NCI-H748 (cell line): ENCODE data around the gene GLCE.

ENCODE experiments used
- DNase-seq: peaks from one replicate; lab custom pipeline; 2025; ENCODE audit not compliant: unreplicated experiment; lab: John Stamatoyannopoulos, UW

Gene GLCE

DNA sequence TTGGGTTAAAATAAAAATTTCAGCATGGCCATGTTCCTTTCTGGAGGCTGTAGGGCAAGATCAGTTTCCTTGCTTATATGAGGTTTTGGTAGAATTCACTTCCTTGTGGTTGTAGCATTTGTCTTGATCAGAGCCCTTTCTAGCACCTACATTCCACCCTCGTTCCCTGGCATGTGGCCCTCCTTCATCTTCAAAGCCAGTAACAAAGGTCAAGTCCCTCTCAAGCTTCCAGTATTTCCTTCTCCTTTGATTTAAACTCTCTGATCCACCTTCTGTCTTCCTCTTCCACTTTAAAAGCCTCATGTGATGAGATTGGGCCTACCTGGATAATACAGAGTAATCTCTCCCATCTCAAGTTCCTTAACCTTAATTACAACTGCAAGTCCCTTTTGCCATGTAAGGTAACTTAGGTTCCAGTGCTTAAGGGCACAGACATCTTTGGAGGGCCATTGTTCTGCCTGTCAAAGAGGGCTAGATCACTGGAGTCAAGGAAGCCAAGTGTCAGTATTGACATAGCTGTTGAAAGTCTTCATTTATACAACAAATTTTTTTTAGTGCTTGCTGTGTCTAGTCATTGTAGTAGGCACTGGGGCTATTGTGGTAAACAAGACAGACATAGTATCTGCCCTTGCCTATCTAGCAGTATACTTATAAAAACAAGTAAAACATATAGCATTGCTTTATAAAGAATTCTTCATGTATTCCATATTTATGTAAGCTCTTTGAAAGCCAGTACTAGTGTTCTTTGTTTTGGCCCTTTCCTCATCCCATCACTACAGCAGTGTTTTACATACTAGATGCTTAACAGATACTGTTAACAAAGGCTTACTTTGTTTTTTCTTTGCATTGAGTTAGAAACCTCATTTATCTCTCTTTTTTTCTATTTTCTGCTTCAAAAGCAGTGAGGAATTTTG lies 40.7 kb downstream of the GLCE start:
- no peak for DNase-seq

DNA sequence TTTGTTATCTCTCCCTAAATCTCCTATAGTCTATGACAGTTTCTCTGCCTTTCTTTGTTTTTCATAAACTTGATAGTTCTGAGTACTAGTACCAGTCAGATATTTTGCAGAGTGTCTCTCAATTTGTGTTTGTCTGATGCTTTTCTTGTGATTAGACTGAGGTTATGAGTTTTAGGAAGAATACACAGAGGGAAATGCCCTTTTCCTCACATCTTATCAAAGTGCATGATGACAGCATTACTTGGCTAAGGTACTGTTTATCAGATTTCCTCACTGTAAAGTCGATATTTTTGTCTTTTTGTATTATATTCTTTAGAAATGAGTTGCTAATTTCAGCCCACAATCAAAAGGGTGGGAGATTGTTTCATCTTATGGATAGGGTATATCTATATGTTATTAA lies 45.6 kb downstream of the GLCE start:
- no peak for DNase-seq

DNA sequence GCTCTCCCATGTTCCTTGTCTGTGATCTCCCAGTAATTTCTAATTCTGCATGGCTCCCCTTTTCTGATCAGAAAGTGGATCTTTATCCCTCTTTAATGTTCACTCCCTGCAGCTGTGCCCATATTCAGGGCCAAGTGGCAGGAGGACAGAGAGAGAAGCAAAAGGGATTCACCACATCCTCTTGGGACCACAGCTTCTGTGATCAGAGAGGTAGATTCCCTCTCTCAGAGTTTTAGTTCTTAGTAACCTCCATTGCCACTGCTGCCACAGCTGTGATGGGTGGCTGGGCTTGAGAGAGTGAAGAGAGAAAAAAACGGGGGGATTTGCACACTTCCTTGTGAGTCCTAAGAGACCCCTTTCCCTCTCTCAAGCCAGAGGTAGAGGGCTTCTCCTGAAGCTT lies 49.2 kb downstream of the GLCE start:
- DNase-seq, result no peak

DNA sequence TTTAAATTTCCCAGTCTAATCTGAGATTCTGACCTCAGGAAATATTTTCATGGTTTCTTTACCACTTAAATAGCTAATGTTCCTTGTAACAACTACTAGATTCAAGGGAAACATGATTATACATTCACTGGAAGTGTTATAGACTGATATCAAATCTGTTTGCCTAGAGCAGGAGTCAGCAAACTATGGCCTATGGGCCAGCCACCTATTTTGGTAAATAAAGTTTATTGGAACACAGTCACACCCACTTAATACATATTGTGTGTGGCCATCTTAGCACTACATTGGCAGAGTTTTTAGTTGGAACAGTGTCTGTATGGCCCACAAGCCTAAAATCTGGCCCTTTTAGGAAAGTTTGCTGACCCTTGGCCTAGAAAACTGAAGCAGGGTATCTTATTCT lies 50.1 kb downstream of the GLCE start:
- no peak for DNase-seq

DNA sequence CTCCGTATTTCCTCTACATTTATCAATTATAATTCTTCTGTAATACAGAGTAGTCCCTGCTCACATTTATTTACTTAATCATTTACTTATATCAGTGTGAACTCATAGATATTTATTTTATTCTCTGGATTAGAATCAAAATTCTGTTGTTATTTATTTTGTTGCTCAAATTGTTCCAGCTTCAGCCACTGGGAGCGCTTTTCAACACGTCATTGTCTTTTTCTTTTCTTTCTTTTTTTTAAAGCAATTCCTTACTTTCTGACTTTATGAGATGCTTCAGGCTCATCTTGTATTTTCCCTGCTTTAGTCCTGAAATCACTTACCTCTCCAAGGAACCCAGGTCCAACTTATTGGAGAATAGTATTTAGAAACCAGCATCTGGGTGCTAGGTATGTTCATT lies 53.4 kb downstream of the GLCE start:
- DNase-seq, result no peak

DNA sequence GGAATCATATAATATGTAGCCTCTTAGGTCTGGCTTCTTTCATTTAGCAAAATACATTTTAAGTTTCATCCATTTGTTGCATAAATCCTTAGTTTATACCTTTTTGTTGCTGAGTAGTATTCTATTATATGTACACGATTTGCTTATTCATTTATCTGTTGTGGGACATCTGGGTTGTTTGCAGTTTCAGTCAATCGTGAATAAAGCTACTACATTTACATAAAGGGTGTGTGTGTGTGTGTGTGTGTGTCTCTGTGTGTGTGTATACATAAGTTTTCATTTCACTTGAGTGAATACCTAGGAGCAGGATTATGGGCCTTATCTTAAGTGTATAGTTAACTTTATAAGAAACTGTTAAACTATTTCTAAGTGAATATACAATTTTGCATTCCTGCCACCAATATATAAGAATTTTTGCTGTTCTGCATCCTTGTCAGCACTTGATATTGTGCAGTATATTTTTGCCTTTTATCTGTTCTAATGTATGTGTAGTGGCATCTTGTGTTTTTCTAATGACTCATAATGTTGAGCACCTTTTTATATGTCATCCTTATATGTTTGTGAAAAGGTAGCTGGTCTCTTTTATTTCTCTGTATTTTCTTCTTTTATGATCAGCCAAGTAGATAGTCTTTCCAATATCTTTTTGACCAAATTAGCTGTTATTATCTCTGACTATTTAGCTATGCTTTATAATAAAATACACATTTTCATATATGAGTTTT lies 55.0 kb downstream of the GLCE start:
- no peak for DNase-seq

DNA sequence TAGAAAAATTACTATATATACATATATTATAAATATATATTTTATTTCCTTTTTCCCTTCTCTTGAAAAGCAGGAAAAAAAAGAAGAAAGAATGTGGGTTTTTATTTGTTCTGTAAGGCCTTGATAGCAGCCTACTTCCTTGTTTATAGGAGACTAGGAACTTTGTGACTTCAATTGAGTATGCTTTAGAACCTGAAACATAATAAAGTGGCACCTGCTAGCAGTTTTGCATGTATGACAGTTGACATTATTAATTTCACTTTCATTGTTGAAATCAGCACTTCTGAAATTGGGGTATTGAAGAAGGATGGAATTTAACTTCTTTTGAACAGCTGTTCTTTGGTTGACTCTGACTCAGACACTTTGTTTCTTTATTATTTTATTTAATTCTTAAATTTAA lies 56.9 kb downstream of the GLCE start:
- no peak for DNase-seq

DNA sequence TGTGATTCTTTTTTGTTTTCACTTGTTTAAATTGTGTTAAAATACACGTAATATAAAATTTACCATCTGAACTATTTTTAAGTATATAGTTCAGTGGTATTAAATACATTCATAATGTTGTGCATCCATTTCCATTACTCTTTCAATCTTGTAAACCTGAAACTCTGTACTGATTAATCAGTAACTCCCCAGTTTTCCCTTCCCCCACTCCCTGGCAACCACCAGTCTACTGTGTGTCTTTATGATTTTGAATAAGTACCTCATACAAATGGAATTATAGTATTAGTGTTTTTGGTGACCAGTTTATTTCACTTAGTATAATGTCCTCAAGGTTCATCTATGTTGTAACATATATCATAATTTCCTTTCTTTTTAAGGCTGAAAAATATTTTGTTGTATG lies 59.3 kb downstream of the GLCE start:
- no peak for DNase-seq

DNA sequence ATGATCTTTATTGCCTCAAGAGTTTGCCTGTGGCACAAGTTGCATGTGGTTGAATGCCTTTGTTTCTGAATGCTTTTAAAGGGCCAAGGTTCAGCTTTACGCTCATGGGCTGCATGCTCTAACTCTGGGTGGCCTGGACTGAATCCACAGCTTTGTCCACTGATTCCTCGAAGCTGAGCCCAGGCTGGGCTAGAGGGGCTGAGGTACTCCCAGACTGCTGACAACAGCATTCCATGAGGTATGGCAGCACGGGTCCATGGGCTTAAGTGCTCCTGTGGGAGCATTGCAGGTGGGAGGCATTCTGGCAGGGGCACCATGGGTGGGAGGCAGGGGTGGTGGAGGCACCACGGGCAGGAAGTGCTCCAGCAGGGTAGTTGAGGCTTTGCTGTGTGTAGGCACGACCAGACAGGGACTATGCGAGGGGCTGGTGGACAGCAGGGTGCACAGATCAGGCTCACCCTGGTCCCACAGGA lies 61.6 kb downstream of the GLCE start:
- DNase-seq, result no peak

DNA sequence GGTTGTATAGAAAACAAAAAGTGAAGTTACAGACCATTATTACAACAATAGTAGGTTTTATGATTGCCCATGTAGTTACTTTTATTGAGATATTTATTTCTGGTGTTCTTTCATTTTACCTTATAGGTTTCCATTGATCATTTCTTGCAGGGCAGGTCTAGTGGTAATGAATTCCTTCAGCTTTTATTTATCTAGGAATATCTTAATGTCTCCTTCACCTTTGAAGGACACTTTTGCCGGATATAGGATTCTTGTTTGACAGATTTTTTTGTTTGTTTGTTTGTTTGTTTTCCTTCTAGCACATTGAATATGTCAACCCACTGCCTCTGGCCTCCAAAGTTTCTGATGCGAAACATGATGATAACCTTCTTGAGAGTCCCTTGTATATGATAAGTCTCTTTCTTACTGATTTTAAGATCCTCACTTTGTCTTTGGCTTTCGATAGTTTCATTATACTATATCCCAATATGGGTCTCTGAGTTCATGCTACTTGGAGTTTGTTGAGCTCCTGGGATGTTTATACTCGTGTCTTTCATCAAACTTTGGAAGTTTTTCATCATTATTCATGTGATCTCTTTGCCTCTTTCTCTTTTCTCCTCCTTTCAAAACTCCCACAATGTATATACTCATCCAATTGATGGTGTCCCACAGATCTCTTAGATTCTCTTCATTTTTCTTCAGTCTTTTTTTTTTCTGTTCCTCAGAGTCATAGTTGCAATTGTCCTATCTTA lies 62.8 kb downstream of the GLCE start:
- no peak for DNase-seq

DNA sequence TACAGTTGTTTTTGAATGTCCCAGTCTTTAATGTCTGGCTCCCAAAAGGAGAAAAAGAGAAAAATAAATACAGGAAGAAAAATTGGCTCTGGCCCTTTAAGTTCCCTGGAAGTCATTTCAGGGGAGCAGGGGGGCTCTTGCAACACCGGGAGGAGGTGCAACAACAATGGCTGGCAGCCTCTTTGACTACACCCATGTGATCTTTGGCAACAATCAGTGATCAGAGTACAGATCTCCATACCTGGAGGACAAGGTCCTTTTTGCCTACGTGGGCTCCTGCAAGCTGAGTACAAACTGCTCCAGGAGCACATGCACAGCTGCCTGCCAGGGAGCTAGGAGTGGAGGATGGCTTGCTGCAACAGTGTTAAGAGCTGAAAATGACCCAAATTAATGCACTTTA lies 63.9 kb downstream of the GLCE start:
- DNase-seq, result no peak

DNA sequence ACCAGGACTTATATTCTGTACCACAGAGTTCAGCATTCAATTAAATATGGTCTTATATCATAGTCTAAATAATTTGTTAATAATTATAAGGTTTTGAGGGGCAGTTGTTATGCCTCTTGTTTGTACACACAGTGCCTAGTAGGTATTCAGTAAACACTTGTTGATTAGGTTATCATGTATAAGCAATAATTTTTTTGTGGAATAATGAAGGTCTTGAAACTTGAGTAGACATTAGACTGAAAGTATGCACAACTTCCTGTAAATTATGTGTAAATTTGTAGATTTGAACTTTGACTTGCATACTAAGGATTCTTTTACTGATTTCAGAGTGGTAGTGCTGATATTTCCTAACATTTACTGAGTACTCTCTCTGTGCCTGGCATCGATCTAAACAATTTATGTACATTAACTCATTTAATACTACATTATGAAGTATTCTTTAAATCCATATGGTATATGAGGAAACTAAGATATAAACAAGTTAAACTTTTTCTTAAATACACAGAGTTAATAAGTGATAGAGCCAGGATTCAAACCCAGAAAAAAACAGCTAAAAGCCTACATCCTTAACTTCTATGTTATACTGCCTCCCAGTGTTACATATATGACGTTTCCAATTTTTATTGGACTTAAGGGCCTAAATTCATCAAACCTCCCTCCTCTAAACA lies 65.1 kb downstream of the GLCE start:
- DNase-seq, result peak; percentile 18

DNA sequence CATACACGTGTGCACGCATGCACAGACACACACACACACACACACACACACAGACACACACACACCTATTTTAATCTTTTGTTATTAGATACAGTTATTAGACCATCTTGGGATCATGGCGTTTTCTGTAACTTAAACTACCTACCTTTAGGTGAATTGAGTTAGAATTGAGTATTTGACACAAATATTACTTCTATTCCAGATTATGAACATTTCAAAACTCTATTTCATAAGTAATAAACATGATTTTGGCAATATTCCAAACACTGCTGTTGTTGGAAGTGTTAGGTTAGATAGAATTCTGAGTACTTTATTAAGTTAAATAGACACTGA lies 65.6 kb downstream of the GLCE start:
- DNase-seq, result no peak

DNA sequence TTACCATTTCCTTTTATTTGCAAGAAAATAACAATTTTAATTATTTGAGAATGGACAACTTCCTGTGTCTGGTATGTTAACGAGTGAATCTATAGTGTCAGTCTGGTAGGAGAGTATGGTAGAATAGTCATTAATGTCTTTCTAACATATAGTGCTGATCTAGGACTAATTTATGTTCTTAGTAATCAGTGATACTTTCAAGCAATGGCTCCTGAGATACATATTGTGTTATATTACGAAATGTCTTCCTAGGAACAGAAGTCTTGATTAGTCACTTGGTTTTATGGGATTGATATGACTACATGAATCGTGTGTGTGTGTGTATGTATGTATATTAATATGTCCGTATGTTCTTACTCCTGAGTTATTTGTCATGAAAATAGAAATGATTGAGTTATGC lies 71.7 kb downstream of the GLCE start:
- DNase-seq, result no peak

DNA sequence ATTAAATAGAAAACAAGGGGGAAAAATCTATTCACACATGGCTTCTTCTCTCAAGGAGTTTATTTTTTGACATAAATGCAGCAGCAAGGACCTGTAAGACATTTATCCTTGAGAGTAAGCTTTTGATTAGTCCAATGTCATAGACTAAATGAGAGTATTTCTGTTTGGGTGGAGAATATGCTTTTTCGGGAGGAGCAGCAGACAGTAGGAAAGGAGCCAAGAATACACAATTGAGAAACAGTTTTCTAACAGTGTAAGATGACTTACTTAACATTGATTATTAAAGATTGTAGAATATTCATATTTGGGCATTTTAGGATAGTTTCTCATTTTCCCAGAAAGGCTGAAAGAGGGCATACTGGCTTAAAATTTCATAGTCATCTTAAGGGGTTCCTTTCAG lies 72.3 kb downstream of the GLCE start:
- DNase-seq, result no peak

DNA sequence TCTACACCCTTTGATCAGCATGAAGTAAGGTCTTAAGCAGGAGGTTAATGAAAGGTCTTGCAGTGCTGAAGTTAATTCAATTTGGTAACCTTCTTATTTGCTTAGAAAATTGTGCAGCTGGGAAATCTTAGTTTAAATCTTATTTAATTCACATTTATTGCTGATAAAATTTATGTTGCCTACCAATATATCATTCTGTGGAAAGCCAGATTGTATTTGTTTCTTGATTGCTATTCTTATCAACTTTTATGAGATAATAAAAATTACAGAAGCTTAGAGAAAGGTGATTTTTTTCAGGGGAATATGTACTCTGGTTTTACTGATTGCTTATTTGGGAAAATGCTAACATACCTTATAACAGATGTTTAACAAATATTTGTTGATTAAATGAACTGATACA lies 74.2 kb downstream of the GLCE start:
- no peak for DNase-seq

DNA sequence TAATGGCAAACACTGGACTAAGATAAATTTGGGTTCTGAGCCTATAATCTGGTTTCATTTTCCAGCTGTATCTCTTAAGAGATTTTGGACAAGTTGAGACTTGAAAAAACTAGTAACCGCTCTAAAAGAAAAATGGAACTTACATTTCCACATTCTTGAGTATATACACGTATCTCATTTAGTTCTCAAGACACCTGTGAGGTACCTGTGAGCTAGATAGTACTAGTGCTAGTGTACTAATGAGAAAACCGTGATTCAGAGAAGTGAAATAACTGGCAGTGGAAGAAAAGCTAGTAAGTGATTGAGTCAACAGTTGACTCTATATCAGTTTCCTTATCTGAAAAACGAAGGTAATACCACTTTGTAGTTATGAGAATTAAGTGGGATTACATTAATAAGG lies 76.1 kb downstream of the GLCE start:
- no peak for DNase-seq

DNA sequence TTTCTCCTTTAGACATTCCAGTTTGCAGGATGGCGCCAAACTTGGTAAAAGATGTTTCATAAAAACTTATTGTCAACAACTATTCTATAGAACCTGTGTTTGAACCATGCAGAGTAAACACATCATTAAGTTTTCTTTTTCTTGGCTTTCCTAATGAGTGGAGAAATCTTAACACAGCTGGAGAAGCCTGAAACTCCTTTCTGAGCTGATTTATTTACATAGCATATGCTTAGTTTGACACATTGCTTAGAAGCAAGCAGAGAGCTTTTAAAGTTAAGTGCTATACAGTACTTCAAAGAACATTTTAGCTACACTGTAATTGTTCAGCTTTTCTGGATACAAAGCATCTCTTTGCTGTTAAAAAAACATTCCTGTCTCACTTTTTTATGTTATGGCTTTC lies 77.3 kb downstream of the GLCE start:
- no peak for DNase-seq

DNA sequence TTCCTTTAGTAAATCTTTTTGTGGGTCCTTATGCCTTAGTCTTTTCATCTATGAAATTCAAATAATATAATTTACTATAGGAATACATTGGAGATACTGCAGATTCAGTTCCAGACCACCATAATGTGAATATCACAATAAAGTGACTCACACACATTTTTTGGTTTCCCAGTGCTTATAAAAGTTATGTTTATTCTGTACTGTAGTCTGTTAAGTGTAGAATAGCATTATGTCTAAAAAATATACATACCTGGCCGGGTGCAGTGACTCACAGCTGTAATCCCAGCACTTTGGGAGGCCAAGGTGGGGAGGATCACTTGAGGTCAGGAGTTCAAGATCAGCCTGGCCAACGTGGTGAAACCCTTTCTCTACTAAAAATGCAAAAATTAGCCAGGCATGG lies 84.4 kb downstream of the GLCE start:
- no peak for DNase-seq

DNA sequence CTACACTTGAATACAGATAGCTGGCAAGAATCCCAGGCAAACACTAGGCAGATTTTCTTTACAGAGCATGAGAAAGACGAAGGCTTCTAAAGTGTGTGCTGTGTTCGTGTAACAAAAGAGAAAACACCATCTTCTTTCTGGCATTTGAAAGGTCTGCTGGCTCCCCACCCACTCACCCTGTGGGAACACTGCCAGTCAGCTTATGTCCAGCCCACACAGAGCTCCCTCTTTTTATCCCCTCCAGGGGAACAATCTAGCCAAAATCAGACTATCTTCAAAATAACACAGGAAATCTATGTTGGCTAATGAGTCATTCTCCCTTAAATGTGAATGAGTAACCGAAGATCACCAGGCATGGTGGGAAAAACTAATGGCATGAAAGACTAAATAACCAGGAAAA lies 92.7 kb downstream of the GLCE start:
- DNase-seq, result no peak

DNA sequence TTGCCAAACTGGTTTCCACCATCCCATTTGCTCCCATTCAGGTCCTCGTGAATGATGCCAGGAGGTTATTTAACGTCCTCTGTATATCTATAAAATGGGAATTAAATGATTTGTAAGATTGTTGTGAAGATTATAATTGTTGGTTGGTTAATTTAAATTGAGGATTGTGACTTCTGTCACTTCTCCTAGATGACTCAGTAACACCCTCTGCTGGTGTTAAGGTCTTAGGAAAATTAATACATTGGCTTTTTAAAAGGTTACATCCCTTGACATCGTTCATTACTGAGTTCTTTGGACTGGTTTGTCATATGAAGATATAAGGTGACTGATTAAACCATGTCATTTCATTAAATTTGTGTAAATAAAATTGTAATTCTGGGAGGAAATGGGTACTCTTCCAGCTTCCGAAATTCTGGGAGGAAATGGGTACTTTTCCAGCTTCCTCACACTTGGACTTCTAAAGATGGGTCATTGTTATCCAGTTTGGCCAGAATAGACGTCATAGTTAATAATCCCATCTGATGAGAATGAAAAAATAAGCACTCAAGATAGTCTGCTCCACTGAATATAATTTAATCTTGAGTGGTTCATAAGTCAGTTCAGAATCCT lies 105.0 kb downstream of the GLCE start:
- peak; percentile 17 for DNase-seq
